Activated CD4-positive, alpha-beta T cell treated with anti-CD3 and anti-CD28 coated beads, Interleukin-2, amount 50 U/mL, for 16 hours (primary cell): ENCODE measurements around the gene NKX6-1.

Experiments
- DNase-seq: peaks from one replicate; pipeline ENCODE4 v3.0.0-alpha.2; 2020

NKX6-1 gene

DNA sequence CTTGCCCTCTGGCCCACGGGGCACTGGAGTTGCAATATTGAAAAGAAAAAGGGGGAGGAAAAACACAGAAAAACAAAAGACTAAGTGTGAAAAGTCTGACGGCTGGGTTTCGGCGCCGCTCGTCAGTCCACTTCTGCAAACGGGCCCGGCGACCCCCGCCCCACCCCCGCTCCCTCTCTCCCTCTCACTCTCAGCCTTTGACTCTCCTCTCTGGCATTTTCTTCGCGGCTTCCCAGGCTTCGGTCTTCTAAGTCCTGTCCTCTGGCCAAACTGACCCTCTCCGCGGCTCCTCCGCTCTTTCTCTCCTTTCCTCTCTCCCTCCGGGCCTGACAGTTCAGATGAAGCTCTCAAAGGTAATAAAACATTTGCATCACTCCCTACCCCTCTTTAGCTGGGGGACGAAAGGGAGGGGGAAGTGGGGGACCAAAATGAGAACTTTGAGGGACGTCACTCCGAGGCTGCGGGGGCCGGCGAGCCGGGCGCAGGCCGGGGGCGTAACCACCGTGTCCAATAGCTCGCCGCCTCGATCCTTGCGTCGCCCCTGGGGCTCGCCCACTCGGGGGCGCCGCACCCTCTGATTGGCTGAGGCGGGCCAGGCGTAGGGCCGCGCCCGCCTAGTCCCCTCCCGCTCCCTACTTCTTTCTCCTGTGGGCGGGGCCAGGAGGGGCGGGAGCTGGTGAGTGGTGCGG is at the start of gene NKX6-1:
NKX6-1 (minus strand) TSS at position 358 of the 689 bp plus-strand sequence. CDS start 1,064 bp downstream, outside the sequence.
- DNase-seq, result no peak

DNA sequence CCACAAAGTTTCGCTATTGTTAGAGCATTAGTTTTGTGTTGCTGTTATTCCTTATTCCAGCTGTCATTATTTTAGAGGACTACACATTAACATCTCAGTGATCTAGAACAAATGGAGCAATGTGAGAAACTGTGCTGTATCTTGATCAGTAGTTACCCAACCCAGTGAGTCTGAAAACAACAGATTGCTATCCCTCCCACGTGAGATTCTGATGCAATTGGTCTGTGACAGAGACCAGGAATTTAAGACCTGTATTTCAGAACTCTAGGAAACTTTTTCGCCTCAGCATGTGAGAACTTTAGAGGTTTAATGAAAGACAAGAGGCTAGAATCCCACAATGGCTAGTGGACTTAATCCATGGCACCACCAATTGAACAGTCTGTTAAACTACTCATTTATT is 48.1 kb upstream of the NKX6-1 start:
- no peak for DNase-seq

DNA sequence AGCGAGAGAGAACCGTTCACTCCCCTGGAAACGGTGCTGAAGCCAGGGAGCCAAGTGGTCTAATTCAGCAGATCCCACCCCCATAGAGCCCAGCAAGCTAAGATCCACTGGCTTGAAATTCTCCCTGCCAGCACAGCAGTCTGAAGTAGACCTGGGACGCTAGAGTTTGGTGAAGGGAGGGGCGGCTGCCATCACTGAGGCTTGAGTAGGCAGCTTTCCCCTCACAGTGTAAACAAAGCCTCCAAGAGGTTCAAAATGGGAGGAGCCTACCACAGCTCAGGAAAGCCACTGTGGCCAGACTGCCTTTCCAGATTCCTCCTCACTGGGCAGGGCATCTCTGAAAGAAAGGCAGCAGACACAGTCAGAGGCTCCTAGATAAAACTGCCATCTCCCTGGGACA is 46.0 kb upstream of the NKX6-1 start:
- no peak for DNase-seq

DNA sequence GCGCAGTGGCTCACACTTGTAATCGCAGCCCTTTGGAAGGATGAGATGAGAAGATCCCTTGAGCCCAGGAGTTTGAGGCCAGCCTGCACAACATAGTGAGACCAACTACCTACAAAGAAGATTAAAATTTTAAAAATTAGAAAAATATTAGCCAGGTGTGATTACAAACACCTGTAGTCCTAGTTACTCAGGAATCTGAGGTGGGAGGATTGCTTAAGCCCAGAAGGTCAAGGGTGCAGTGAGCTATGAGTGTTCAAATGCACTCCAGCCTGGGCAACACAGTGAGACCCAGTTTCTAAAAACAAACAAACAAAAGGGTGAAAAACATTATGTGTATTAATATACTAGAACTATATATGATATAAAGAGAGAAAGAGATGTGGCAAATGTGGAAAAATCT is 36.8 kb upstream of the NKX6-1 start:
- DNase-seq, result no peak

DNA sequence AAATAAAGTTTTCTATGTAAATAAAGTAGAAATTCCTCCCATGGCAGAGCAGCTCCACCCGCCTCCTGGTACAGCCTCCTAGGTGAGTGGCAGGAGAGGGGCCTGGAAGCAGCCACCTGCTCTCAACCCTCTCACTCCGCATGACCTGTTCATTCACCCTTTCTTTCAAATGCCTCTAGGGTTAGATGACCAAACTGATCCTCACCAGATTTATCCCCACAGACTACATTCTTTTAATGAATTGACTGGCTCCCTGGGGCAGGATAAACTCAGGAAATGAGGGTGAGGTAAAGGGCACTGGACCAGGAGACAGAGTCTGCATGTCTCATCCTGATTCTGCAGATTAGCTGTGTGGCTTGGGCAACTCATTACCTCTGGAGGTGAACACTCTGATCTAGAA is 32.6 kb upstream of the NKX6-1 start:
- no peak for DNase-seq

DNA sequence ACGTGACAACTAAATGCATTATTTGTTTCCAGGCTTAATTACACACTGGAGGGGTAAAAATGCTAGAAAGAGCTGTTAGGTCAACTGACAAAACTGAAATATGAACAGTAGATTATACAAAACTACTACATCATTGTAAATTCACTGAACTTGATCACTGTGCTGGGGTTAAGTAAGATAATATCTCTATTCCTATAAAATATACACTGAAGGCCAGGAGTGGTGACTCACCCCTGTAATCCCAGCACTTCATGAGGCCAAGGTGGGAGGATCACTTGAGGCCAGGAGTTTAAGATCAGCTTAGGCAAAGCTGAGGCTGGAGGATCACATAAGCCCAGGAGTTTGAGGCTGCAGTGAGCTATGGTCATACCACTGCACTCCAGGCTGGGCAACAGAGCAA is 31.8 kb upstream of the NKX6-1 start:
- DNase-seq, result no peak

DNA sequence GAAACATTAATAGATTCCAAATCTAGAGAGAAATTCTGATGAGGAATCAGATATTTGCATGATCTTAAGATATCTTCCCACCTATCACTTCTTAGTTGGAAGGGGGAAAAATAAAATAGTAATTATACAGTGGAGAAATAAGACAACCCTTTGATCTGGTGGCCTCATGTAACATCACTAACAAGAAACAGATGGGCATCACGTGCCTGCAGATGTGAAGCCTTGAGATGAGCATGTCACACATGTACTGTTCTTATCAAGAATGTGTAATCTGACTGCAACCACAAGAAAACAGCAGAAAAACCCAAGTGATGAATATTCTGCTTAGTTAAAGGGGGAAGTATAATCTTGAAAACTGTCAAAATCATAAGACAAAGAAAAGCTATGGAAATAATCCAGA is 31.4 kb upstream of the NKX6-1 start:
- no peak for DNase-seq

DNA sequence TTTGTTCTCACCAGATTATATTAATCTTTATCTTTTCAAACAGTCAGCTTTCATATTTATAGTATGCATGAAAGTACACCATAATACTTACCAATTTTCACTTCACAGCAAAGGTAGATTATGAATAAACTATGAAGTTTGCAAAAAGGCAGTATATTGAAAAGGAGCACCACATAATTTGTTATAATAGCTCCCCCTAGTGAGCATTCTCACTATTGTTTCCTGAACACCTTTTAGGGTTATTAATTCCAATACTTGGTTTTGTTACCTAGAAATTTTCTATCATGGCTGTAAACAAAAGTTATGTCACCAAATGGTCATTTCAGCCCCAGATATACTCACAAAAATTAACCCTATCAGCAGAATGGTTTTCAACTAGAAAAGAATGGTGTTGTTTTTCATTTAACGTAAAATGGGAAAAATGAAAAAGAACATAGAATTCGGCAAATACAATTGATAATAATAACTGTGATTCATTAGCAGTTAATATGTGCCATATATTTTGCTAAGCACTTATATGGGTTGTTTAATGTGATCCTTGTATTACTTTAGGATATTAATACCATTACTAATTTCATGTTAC is 30.2 kb upstream of the NKX6-1 start:
- peak; percentile 48 for DNase-seq

DNA sequence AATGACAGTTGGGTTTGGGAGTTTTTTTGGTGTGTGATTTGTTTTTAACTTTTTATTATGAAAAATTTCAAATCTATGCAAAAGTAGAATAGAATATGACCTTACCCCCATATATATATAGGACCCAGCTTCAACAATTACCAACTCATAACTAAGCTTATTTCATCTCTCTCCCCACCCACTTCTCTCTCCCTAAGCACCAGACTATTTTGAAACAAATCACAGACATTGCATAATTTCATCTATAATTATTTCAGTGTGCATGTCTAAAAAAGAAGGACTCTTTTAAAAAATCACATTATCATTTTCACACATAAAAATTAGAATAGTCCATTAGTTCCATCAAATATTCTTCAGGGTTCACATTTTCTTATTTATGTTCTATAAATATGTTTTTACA is 28.3 kb upstream of the NKX6-1 start:
- DNase-seq, result no peak

DNA sequence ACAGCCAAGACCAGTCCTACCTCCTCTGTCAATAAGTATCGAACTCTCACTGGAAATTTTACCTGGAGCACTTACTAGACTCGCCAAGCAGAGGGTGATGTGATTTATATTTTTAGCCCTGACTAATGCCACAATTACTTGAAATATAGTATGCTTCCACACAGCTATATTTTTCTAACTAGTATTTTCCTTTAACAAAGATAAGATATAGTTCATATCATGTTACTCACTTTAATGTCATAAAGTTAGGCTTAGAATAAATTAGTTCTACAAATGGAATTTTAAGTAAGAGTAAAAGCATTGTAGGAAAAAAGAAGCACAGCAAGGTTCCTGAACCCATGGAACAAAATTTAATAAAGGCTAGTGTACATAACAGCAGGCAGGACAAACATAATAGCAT is 16.0 kb upstream of the NKX6-1 start:
- no peak for DNase-seq

DNA sequence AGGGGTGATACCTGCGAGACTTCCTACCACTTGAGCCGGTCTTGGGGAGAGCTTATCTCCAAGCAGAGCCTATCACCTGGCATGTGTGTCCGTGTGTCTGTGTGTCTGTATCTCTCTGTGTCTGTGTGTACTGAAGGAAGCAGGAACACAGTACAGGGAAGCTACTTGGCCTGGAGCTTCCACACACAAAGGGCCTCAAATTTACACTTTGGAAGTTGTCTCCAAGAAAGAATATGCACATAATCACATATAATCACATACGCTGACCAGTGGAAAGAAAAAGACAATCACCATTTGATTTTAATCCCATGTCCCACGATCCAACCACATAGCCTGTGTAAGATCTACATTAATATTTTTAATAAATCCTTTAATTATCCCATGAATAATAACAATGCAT is 13.2 kb upstream of the NKX6-1 start:
- no peak for DNase-seq

DNA sequence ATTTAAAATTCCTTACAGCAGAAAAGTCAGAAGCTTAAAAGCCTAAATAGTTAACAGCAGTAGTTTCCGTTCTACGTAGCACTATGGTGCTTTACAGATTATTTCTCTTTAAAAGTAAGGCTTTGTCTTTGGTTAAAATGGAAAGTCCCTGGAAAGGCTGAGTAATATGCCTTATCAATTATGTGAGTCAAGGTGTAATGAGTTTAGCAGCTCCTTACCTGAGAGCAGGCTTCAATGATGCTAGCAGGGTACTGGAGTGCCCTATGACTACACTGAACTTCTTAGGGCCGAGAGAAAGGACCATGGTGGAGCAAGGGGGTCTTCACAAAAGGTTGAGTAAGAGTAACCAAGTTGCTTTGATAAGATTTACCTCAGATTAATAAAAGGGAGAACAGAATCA is 12.6 kb upstream of the NKX6-1 start:
- DNase-seq, result no peak

DNA sequence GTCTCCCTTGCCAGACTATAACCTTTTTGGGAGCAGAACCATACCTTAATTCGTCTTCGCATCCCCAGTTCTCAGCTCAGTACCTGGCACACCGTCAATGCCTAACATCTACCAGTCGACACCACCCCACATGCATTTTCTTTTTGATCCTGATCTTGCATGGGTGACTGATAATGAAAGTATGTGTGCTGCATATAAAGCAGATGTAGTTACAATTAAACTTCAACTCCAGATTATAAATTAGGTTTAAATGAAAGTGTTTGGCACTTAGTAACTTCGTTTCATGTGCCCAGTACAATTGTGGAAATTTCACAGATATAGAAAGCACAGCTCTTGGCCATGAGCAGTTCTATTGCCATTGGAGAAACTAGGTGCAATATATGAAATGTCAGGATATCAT is 8.8 kb upstream of the NKX6-1 start:
- DNase-seq, result no peak

DNA sequence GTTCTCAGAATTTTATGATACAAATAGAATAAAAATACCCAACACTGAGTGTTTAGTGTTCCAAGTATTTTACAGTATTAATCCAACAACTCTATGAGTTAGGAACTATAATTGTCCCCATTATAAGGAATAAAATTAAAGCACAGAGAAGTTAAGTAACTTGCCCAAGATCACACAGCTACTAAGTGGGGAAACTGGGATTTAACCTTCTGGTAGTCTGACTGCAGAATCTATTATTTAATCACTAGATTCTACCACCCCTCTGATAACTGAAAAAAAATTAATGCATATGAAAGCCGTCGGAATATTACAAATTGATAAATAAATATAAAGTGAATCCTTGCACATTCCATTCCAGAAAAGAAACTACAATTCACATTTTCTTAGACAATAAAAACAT is 5.7 kb upstream of the NKX6-1 start:
- no peak for DNase-seq

DNA sequence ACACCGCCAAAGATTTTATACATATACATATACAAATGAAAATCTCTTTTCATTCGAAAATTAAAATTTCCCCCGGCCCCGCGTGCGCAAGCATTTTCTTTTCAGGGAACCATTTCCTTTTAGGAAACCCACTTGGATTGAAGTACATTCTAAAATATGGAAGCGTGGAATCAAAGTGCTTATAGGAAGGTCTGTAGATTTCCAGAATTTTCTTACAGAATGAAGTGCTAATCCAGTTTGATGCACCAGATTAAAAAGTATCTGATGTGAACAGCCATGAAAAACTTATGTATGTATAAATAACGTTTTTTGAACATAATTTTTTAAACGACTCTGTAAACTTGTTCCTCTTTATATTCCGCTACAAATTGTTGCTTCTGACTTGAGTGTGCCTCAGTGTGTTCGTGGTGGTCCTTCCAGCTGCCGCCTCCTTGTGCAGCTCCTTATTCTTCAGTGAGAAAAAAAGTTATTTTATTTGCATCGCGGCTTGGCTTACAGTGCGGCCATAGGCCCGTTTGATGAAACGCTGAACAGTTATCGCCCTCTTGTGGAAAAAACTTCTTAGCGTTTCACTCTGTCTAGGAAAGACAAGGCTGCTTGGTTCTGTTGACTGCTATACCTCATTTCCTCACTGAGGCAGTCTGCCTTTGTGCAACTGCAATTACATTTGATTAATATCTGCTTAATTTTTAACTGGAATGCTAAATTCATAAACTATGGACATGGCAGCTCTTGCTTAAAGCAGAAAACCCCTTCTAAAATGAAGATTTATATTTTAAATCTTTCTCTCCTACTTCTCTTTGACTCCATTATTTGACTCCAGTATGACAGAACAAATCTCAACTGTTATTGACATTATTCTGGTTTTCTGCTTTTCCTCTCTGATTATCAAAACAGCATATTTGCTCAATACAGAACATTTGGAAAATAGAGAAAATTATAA is 4.7 kb upstream of the NKX6-1 start:
- DNase-seq, result peak; percentile 60

DNA sequence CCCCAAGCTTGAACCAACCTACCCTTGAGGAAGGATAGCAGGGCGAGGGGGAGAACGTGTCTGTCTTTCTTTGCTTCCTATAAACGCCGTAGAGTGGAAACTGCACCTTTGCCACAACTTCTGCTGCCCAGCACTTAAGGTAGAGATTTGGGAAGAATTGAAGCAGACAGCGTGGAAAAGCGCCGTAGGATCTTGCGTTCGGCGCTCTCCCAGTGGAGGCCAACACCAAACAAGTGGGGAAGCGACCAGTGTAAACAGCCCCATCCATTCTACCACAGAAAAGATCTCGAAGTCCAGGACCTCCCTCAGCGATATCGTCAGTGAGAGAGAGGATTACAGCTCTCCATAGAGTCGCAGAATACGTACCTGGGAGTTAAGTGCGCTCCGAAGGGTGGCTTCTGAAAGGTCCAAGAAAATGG is 3.9 kb upstream of the NKX6-1 start:
- no peak for DNase-seq

DNA sequence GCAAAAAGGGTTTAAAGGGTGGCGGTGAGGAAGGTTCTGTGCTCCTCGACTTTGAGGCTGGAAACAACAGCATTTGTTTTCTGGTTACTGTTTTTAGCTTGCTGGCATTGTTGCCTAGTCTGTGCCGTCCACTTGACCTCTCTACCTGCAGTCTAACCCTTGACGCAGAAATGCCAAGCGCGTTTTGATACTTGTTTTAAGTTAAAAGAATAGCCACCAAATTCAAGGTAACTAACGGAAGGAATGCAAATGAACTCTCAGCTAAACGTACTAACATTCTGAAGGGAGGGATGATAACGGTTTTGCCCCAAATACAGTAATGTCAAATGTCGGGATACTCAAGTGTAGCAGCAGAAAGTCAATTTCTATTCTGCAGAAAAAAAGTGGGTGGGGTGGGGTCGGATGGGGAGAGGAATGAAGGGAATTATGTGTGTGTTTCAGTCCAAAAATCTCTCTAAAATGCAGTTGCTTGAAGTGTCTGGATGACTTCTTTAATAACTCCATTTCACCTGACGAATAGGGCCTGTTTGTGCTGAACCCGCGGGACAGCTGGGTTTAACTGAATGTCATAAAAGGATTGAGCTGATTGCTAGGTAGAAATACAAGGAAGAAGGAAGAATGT is 3.4 kb upstream of the NKX6-1 start:
- DNase-seq, result no peak

DNA sequence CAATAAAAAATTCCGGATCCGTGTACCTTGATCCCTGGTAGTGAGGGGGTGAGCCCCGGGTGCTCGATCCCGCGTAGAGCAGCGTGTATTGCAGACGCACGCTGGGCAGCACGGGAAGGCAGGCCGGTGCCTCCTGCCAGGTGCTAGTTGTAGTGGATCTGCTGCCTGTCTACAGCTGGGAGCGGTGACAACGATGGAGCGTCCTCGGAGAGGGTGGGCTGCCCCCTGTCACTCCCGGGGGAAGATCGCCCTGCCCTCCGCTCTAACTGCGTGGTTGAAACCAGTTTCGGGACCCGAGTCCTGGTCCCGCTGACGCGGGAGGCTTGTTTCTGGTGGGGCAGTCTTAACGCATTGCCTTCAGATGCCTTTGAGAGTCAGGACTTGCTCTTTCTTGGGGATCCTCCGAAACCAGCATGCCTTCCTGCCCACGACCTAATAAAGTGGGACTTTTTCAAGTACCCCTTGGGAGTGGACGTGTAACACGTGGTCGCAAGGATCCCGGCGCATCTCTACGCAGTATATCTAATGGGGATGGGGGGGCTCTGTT is 2.7 kb upstream of the NKX6-1 start:
- DNase-seq, result no peak

DNA sequence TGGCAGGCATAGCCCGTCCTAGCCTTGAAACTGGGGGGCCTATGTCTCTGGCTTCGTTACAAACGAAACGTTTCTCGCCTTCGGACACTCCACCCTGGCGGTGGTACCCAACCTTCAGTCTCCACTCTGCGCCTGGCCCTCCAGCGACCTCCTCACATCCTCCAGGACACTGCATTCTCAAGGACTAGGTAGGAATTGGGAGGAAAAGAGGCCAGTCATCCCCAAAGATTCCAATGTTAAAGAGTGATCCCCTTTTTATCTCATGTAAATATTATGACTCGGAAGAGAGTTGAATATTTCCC is 2.1 kb upstream of the NKX6-1 start:
- no peak for DNase-seq

DNA sequence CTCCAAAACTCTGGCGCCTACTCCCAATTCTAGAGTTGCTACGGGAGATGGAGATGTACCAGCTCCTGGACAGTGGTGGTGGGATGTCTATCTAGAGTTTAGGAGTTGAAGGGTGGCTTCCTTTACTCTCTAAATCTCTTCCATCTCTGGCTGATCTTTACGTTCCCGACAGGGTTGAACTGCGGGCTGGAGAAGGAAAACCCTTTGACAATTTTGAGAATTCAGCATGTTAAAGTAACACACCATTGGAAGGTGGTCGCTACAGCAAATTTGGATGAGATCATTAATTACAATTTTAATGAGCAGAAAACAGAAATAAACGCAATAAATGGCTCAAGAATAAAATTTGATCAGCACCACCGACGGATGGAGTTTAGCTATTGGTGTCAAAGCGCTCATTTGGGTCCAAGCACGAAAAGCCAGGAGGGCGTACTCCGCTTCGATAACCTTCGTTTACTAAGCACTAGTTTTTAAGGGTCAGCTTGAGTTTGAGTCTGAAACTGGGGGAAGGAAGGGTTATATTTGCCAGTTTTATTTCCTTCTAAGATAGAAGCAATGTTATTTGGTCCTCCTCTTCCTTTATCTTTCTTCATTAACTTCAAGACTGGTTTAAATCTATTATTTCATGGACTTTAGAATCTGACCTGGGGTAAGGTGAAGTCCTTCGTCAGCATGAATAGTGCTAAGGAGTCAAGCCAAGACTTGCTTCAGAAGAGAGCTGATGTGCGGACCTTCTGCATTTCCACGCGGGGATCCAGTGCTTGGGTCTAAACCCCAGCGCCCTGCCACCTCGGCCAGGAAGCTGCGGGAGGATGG is 1.5 kb upstream of the NKX6-1 start:
- no peak for DNase-seq

DNA sequence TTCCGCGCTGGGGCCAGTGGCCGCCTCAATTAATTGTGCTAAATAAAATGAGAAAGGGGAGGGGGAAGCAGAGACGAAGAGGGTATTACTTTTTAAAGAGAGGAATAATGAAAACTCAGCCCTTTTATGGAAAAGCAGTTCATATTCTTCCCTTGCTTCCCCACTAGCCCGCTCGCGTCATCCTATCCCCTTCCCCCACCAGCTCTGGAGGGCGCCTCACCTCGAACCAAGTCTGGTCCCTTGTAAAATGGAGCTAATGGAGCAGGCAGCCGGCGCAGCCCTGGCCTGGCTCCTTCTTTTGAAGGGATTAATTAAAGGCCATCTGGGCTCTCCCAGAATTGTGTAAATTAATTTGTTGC is 511 bp upstream of the NKX6-1 start:
- no peak for DNase-seq

DNA sequence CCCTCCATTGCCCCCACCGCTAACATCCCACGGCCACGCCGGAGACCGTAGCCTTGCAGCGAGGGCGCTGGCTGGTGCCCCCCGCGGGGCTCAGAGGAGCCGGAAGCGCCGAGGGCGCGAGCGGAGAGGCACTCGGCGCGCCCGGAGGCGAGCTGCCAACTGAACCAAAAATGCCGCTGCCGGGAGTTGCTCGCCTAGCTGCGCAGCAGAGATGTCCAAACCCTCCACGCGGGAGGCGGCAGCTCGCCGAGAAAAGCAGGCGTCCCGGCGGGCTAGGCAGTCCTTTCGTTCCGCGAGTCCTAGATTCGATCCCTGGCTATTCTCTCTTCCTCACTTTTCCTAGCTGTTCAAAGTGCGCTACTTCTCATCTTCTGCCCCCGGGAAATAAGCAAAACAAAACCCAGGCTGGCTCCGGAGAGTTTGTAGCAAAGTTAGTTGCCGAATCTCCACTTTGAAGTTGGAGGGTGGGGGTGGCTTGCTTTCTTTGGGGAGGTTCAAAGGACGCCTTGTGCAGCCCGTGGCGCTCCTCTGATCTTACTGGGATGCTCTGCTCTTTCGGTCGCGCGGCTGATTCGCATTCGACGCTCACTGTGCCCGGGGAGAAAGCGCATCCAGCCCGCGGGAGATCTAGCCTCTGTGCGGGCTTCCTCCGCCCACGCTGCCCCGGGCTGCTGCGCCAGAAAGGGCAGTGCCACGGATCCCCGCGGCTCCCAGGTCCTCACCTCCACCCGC is 723 bp downstream of the NKX6-1 start:
- no peak for DNase-seq
